HG03439 (cell line): ENCODE measurements around the gene MANF.

ENCODE experiments used
- ATAC-seq: cut with Tn5 transposase; IDR thresholded peaks from one replicate; pipeline ENCODE4 v1.9.1; 2021; ENCODE audit warnings: mild to moderate bottlenecking, moderate library complexity; ENCODE audit not compliant: unreplicated experiment

MANF gene

DNA sequence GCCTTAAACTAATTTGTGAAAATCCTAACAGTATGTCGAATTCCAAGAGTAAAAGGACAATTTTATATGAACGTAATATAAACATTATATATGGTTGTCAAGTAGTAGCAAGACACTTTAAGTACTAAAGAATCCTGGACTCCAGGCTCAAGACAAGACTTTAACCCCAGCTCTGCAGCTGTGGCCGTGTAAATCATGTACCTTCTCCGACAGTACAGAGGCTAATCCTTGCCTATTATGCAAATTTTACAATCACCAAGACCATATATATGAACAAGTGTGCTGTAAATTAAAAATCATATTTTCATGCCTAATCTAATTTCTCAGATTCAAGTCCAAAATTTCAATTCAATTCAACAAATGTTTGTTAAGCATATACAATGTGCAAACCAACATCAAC lies 41.8 kb downstream of the MANF start:
- ATAC-seq: no peak

DNA sequence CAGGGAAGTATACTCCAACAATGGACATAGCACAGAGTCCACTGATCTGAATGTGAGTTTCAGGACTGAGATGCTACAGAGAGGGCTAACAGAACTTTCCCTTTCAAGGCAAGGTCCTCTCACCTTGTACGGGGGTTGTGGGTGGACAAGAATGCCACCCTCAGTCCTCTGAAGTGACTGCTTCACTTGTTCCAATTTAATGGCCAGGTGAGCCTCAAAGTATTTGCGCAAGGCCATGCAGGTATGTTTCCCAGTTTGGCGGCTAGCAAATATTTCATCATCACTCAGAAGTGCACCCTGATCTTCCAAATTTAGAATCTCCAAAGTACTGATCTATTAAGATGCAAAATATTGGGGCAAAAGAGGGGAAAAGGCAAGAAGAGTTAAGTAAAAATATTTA lies 44.0 kb downstream of the MANF start:
- ATAC-seq: no peak

DNA sequence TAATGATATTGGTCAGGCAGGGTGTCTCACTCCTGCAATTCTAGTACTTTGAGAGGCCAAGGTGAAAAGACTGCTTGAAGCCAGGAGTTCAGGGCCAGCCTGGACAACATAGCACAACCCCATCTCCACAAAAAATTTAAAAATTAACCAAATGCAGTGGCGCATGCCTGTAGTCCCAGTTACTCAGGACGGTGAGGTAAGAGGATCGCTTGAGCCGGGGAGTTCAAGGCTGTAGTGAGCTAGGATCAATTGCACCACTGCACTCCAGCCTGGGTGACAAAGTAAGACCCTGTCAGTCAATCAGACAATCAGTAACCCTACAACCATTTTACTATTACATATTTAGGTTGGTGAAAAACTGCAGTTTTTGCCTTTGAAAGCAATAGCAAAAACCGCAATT lies 49.0 kb downstream of the MANF start:
- ATAC-seq: no peak

DNA sequence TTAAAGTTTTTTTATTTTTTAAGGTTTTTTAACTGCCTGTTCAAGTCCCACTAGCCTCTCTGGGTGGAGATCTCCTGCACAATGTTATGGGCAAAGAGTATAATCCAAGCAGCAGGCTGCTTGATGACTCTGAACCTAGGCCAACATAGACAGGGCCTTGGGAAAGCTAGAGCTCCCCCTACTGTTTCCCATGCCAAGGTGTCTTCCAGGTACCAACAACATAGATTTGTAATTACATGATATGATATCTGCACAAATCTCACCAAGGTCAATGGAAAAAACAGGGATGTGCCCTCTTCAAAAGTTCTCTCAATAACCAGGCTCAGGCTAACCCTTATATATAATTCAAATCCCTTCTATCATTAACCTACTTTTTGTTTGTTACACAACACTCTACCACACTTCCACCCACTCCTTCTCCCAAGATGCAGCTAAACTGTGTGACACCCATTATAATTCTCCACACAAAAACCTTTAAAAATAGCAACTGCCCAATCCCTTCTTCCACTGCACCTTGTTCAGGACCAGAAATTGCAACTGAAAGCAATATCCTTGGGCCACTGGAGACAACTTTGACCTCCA lies 49.7 kb downstream of the MANF start:
- no peak for ATAC-seq

DNA sequence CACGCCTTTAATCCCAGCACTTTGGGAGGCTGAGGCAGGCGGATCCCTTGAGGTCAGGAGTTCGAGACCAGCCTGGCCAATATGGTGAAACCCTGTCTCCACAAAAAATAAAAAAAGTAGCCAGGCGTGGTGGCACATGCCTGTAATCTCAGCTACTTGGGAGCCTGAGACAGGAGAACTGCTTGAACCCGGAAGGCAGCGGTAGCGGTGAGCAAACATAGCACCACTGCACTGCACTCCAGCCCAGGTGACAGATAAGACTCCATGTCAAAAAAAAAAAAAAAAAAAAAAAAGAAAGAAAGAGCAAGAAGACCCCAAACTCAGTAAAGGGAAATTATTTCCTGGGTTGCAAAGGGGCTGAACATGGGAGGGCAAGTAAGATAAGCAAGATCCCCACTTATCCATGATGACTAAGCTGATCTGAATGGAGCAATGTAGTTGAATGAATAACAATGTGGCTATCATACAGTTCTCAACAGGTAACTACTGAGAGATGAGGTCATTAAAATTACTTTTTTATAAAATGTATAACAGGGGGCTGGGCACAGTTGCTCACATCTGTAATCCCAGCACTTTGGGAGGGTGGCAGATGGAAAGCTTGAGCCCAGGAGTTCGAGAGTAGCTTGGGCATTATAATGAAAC lies 52.0 kb downstream of the MANF start:
- no peak for ATAC-seq
